Endothelial cell of umbilical vein (primary cell): ENCODE data around the gene KRT77.

Source experiments
- CTCF ChIP-seq, 2 donors: IDR thresholded peaks; 1 replicate in 1 of 2; 2 replicates in 1 of 2; pipeline ENCODE4 v1.5.1; 2011; ENCODE audit warnings: low read length in 2 of 2, mild to moderate bottlenecking in 2 of 2, moderate library complexity in 2 of 2, control low read depth in 1 of 2, inconsistent platforms in 1 of 2, low read depth in 1 of 2; ENCODE audit not compliant: insufficient read depth in 1 of 2; ENCODE audit errors: extremely low read depth in 1 of 2
- EZH2 ChIP-seq: IDR thresholded peaks from 2 replicates; pipeline ENCODE4 v1.6.1; 2012; ENCODE audit warnings: borderline replicate concordance, low read depth, mild to moderate bottlenecking, moderate library complexity, low read length, inconsistent platforms; ENCODE audit not compliant: severe bottlenecking
- FOS ChIP-seq: IDR thresholded peaks from 2 replicates; pipeline ENCODE4 v1.6.1; 2011; ENCODE audit warnings: mild to moderate bottlenecking, low read length, moderate library complexity, borderline replicate concordance; ENCODE audit not compliant: insufficient read depth
- GATA2 ChIP-seq: IDR thresholded peaks from 2 replicates; pipeline ENCODE4 v1.7.0; 2011; ENCODE audit warnings: low read depth, mild to moderate bottlenecking, moderate library complexity, mixed read lengths, low read length; ENCODE audit not compliant: insufficient read length, insufficient read depth
- JUN ChIP-seq: IDR thresholded peaks from 2 replicates; pipeline ENCODE4 v1.6.1; 2011; ENCODE audit warnings: borderline replicate concordance, low read depth; ENCODE audit not compliant: insufficient read length, insufficient read depth
- MAX ChIP-seq: IDR thresholded peaks from 2 replicates; pipeline ENCODE4 v1.6.1; 2011; ENCODE audit not compliant: insufficient read depth, insufficient read length
- MYC ChIP-seq: IDR thresholded peaks from one replicate; pipeline ENCODE4 v1.6.1; 2011; ENCODE audit warnings: mild to moderate bottlenecking, low read depth, low read length
- POLR2A ChIP-seq: IDR thresholded peaks from 2 replicates; pipeline ENCODE4 v1.6.1; 2012; ENCODE audit warnings: low read depth, mild to moderate bottlenecking, control low read depth, low read length
- POLR2AphosphoS5 ChIP-seq: IDR thresholded peaks from 2 replicates; pipeline ENCODE4 v1.6.1; 2012; ENCODE audit warnings: low read depth, mild to moderate bottlenecking, control low read depth, low read length, moderate library complexity; ENCODE audit not compliant: insufficient read depth

GRCh38 chr12:52729147-52729546, 25.8 kb upstream of the KRT77 start:
- no peak for TF ChIP-seq CTCF (IDR thresholded peaks at IDR 0.05; ENCODE audit: extremely low read depth in 1 of 2, insufficient read depth in 1 of 2, low read depth in 1 of 2, low read length in 2 of 2)
- no peak for TF ChIP-seq POLR2AphosphoS5
- no peak for TF ChIP-seq JUN
- TF ChIP-seq EZH2 = no peak
- TF ChIP-seq POLR2A = no peak
- TF ChIP-seq GATA2 = no peak
- TF ChIP-seq MYC = no peak
- TF ChIP-seq MAX = no peak
- TF ChIP-seq FOS = no peak
